Lower lobe of right lung (tissue), 2 donors: ENCODE results near the gene CDT1. TPM values are rescaled to one million over a fixed set of nuclear protein-coding genes. Genes with fewer than 3 reads are reported as not detected.

Source experiments
- ATAC-seq, 2 donors: fragments of 200-7000 bp; cut with Tn5 transposase; one replicate each; pipeline ENCODE4 v1.9.1; 2020 to 2022; ENCODE audit warnings: mild to moderate bottlenecking in 2 of 2, moderate library complexity in 2 of 2
- DNase-seq: peaks from one replicate; pipeline ENCODE4 v3.0.0-alpha.2; 2020
- H3K27ac ChIP-seq: fragments of 200-600 bp; one replicate; pipeline ENCODE4 v1.8.0; 2022
- H3K27me3 ChIP-seq: fragments of 200-600 bp; one replicate; pipeline ENCODE4 v1.8.0; 2022; ENCODE audit warnings: low read depth
- H3K36me3 ChIP-seq: fragments of 200-600 bp; one replicate; pipeline ENCODE4 v1.8.0; 2022; ENCODE audit warnings: mild to moderate bottlenecking
- H3K4me1 ChIP-seq: fragments of 200-600 bp; one replicate; pipeline ENCODE4 v1.8.0; 2022
- H3K4me3 ChIP-seq: fragments of 200-600 bp; one replicate; pipeline ENCODE4 v1.8.0; 2022; ENCODE audit warnings: mild to moderate bottlenecking
- H3K9me3 ChIP-seq: fragments of 200-600 bp; one replicate; pipeline ENCODE4 v1.8.0; 2022
- CTCF ChIP-seq: fragments of 200-600 bp; IDR thresholded peaks from one replicate; pipeline ENCODE4 v1.8.0; 2022; ENCODE audit warnings: antibody characterized with exemption, mild to moderate bottlenecking
- intact Hi-C: fragments of 100-400 bp; cut with DNase I; formaldehyde crosslinking; loops from one replicate; pipeline ENCODE4 v1.11.0; 2022
- total RNA-seq: library from RNA; stranded (reverse); fragmentation: NEBNext Ultra II Directional; extraction: Animal tissue kit (Norgen Biotek cat#: 25700); gene quantifications from one replicate; pipeline ENCODE4 v1.2.1, GENCODE V29; 2021
- donor health status: DM: no; HTN: yes; CAD: no; lungs with severe emphysema.

The CDT1 gene
- total RNA-seq, 1 donor from 2014 or later: 3.5 TPM

- peaks cover 28% of the 10 kb centered on the region for H3K36me3 ChIP-seq
- H3K9me3 ChIP-seq: no peaks in the 10 kb centered on the region
- no peak overlapping the region for H3K4me3 ChIP-seq
- ATAC-seq (no peak), DNase-seq (no peak)
- no peaks in the 10 kb centered on the region for H3K4me1 ChIP-seq
- no peak overlapping the region for H3K27ac ChIP-seq
- H3K27me3 ChIP-seq: no peaks in the 10 kb centered on the region
- intact Hi-C loops: no loop called here
- TF ChIP-seq CTCF: no peak
Measured at GRCh38 chr16:88831838-88832237, 28.2 kb downstream of the CDT1 start.

- Histone ChIP-seq H3K27me3 (no peaks in the 10 kb centered on the region), H3K4me3 (no peak overlapping the region), H3K36me3 (peaks cover 19% of the 10 kb centered on the region), H3K27ac (no peak overlapping the region), H3K9me3 (no peaks in the 10 kb centered on the region), H3K4me1 (no peaks in the 10 kb centered on the region)
- no peak for TF ChIP-seq CTCF
- ATAC-seq (no peak), DNase-seq (no peak)
- intact Hi-C loops: no loop called here
Measured at GRCh38 chr16:88833086-88833485, 29.5 kb downstream of the CDT1 start.

- no peak for TF ChIP-seq CTCF
- Histone ChIP-seq H3K4me1 (no peaks in the 10 kb centered on the region), H3K27me3 (no peaks in the 10 kb centered on the region), H3K36me3 (peaks cover 27% of the 10 kb centered on the region), H3K9me3 (no peaks in the 10 kb centered on the region), H3K27ac (no peak overlapping the region), H3K4me3 (no peak overlapping the region)
- DNase-seq: no peak
- intact Hi-C loops: no loop called here
- ATAC-seq: no peak
Measured at GRCh38 chr16:88834670-88835069, 31.1 kb downstream of the CDT1 start.

GRCh38 chr16:88835383-88835782, 31.8 kb downstream of the CDT1 start:
- Histone ChIP-seq H3K9me3 (no peaks in the 10 kb centered on the region), H3K36me3 (peaks cover 34% of the 10 kb centered on the region), H3K4me1 (no peaks in the 10 kb centered on the region), H3K4me3 (no peak overlapping the region), H3K27me3 (no peaks in the 10 kb centered on the region), H3K27ac (no peak overlapping the region)
- ATAC-seq (no peak), DNase-seq (no peak)
- TF ChIP-seq CTCF: no peak
- intact Hi-C loops: no loop called here

- H3K27me3 ChIP-seq: no peaks in the 10 kb centered on the region
- H3K4me1 ChIP-seq: no peaks in the 10 kb centered on the region
- H3K36me3 ChIP-seq: peaks cover 38% of the 10 kb centered on the region
- no peak for ATAC-seq
- H3K27ac ChIP-seq: no peak overlapping the region
- intact Hi-C loops: no loop called here
- no peak for DNase-seq
- no peak for TF ChIP-seq CTCF
- H3K9me3 ChIP-seq: no peaks in the 10 kb centered on the region
- H3K4me3 ChIP-seq: no peak overlapping the region
Measured at GRCh38 chr16:88835818-88836217, 32.2 kb downstream of the CDT1 start.

- no peak for DNase-seq
- TF ChIP-seq CTCF: no peak
- H3K4me3 ChIP-seq: no peak overlapping the region
- H3K4me1 ChIP-seq: no peaks in the 10 kb centered on the region
- H3K9me3 ChIP-seq: no peaks in the 10 kb centered on the region
- no peak for ATAC-seq
- H3K36me3 ChIP-seq: peaks cover 42% of the 10 kb centered on the region
- no peaks in the 10 kb centered on the region for H3K27me3 ChIP-seq
- H3K27ac ChIP-seq: no peak overlapping the region
- intact Hi-C loops: no loop called here
Measured at GRCh38 chr16:88836791-88837190, 33.2 kb downstream of the CDT1 start.
